Measurements from ENCODE around the gene HCFC1.

The HCFC1 gene

DNA sequence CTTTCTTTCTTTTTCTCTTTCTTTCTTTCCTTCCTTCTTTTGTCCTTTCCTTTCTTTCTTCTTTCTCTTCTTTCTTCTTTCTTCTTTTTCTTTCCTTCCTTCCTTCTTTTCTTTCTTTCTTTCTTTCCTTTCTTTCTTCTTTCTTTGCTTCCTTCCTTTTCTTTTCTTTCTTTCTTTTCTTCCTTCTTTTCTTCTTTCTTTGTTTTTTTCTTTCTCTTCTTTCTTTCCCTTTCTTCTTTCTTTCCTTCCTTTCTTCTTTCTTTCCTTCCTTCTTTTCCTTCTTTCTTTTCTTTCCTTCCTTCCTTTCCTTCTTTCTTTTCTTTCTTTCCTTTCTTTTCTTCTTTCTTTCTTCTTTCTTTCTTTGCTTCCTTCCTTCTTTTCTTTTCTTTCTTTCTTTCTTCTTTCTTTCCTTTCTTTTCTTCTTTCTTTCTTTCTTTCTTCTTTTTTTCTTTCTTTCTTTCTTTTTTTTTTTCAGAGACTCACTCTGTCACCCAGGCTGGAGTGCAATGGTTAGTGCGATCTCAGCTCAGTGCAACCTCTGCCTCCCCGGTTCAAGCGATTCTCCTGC lies 19.5 kb upstream of the HCFC1 start:
- no peak for DNase-seq (ENCODE audit: extremely low read depth, low read depth)
- TF ChIP-seq, protein P1, sequence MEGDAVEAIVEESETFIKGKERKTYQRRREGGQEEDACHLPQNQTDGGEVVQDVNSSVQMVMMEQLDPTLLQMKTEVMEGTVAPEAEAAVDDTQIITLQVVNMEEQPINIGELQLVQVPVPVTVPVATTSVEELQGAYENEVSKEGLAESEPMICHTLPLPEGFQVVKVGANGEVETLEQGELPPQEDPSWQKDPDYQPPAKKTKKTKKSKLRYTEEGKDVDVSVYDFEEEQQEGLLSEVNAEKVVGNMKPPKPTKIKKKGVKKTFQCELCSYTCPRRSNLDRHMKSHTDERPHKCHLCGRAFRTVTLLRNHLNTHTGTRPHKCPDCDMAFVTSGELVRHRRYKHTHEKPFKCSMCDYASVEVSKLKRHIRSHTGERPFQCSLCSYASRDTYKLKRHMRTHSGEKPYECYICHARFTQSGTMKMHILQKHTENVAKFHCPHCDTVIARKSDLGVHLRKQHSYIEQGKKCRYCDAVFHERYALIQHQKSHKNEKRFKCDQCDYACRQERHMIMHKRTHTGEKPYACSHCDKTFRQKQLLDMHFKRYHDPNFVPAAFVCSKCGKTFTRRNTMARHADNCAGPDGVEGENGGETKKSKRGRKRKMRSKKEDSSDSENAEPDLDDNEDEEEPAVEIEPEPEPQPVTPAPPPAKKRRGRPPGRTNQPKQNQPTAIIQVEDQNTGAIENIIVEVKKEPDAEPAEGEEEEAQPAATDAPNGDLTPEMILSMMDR (IDR thresholded peaks at IDR 0.05; ENCODE audit: low read depth, low read length) = no peak

DNA sequence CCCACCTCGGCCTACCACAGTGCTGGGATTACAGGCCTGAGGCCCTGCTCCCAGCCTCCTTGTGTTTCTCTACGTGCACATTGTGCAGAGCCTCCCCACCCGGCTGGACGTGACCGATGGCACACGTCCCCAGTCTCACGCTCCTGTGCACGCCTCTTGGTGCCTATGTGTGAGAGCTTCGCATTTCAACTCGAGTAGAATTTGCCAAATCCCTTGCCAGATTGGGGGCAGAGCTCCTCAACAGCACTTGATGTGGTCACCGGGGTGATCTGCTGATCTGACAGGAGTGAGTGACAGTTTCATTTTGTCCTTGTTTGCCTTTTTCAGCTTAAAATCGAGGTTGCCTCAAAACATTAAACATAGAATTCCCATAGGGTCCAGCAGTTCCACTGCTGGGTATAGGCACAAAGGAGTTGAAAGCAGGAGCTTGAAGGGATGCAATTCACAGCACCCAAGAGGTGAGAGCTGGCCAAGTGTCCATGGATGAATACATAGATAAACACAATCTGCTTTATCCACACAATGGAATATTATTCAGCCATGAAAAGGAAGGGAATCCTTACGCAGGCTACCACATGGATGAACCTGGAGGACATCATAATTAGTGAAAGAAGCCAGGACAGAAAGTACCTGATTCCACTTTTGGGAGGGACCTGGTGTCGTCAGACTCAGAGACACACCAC lies 18.5 kb upstream of the HCFC1 start:
- no peak for DNase-seq (ENCODE audit: extremely low read depth, low read depth)
- TF ChIP-seq, protein P1 (IDR thresholded peaks at IDR 0.05; ENCODE audit: low read depth, low read length) = no peak

DNA sequence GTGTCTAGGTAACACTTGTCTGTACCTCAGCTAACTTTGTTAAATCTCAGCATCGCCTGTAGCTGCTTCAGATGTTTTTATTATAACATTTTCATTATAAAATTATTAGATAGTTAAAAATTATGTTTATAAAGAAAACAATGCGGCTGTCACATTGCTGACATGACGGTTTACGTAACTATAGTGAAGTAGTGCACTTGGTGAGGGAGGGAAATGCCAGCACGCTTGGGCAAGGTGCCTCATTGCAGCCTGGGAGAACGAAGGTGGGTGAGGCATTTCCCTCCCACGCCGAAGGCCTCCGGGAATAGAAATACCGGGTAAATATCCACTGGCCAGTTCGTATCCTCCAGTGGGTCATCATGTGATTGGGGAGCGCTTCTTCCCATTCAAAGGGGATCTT lies 16.9 kb upstream of the HCFC1 start:
- TF ChIP-seq, protein P1 (IDR thresholded peaks at IDR 0.05; ENCODE audit: low read depth, low read length) = no peak
- DNase-seq (ENCODE audit: extremely low read depth, low read depth) = no peak

DNA sequence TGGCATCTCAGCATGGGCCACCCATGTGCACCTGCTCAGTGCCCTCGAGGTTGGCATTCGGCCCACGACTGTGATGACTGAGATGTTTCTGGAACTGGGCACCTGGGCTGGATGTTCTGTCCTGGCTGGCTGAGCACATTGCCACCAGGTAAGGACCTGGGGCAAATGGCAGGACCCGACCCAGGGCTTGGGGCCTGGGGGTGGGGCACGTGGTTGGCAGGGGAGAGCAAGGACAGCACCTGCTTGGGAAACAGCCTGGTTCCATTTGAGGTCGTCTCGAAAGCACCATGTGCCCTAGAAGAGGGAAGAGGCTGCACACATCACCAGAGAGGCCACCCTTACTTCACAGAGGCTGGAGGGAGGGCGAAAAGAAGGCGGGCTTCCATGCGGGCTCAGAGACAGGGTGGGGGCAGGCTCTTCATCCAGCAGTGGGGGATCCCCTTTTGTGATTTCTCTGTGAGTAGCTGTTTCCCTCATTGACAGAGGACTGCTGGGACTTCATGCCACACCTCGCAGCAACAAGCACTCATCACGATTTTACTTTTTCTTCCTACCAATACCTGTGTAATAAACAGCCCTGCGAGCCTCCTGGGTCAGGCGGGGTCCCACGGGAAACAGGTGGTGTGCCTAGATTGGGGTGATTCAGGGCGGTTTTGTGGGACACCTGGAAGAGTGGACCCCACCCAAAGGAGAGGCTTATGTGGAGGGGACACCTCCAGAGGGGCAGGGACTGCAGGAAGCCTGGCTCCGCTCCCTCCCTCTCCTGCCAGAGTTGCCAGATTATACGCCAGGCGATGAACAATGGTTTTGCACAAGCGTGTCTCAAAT lies 12.9 kb upstream of the HCFC1 start:
- no peak for DNase-seq (ENCODE audit: extremely low read depth, low read depth)
- TF ChIP-seq, protein P1 (IDR thresholded peaks at IDR 0.05; ENCODE audit: low read depth, low read length) = no peak

DNA sequence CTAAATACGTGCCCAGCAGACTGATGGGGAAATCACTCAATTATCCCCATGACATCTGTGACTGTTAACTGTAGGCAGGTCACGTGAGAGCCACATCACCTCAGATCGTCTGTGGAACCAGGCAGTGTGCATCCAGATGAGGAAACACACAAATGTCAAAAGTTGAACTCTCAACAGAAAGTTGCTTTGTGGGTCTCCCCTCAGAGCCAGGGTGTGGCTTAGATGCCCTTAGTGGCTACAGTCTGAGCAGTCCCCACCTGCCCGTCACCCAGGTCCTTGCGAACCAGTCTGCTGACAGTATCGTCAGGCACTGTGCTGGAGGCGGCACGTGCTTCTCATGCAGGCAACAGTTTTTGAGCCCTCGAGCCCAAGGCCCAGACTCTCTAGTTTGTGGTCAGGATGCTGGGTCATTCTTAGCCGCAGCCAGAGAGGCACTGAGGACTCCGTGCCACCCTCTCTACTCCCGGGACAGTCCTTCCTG lies 11.7 kb upstream of the HCFC1 start:
- TF ChIP-seq, protein P1 (IDR thresholded peaks at IDR 0.05; ENCODE audit: low read depth, low read length) = no peak
- DNase-seq (ENCODE audit: extremely low read depth, low read depth) = no peak

DNA sequence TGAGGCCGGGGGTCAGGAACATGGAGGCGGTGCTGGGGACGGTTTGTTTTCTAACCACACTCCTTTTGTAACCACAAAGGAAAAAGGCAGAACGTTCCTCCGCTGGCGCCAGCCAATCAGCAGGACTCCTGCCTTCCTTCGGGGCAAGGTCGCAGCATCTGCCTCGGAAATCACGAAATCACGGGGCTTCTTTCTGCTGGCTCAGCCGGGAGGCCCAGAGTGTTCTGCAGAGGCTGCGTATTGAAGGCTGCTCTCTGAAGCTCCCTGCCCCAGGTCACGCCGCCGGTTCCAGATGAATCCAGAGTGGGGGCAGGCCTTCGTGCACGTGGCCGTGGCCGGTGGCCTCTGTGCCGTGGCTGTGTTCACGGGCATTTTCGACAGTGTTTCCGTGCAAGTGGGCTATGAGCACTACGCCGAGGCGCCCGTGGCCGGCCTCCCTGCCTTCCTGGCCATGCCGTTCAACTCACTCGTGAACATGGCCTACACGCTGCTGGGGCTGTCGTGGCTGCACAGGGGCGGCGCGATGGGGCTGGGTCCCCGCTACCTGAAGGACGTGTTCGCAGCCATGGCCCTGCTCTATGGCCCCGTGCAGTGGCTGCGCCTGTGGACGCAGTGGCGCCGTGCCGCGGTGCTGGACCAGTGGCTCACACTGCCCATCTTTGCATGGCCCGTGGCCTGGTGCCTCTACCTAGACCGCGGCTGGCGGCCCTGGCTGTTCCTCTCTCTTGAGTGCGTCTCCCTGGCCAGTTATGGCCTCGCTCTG lies 10.3 kb upstream of the HCFC1 start:
- DNase-seq (ENCODE audit: extremely low read depth, low read depth) = no peak
- TF ChIP-seq, protein P1 (IDR thresholded peaks at IDR 0.05; ENCODE audit: low read depth, low read length) = no peak

Data from AG09319 (cell line).